HepG2 (cell line): ENCODE data around the gene GJA9. TPM values are rescaled to one million over a fixed set of nuclear protein-coding genes. Genes with fewer than 3 reads are reported as not detected.

Experiments used
- ASH2L ChIP-seq: fragments of 300-600, 200-600 bp; sonication (generic); IDR thresholded peaks from 2 replicates; pipeline ENCODE4 v1.7.0; 2017; ENCODE audit warnings: low read depth, mild to moderate bottlenecking, moderate library complexity, mixed read lengths, low read length; ENCODE audit not compliant: insufficient read length
- E2F5 ChIP-seq: sonication (generic); formaldehyde crosslinking; conservative IDR thresholded peaks from 2 replicates; pipeline ENCODE4 v1.4.0; 2020; ENCODE audit warnings: missing genetic modification reagents
- FIP1L1 ChIP-seq: fragments of 200-400 bp; formaldehyde crosslinking; IDR thresholded peaks from 2 replicates; pipeline ENCODE4 v1.6.1; 2018; ENCODE audit warnings: low read depth, mild to moderate bottlenecking, low read length, moderate library complexity, borderline replicate concordance; ENCODE audit not compliant: insufficient read depth
- HMGXB3 ChIP-seq: sonication (generic); formaldehyde crosslinking; IDR thresholded peaks from 2 replicates; pipeline ENCODE4 v1.4.0; 2020; ENCODE audit warnings: missing genetic modification reagents, borderline replicate concordance
- KLF16 ChIP-seq, 2 experiments: sonication (generic) in 1 of 2; formaldehyde crosslinking in 1 of 2; IDR thresholded peaks; 2 replicates each; pipeline versions ENCODE4 v1.6.1 to v1.8.0; 2016 to 2023; ENCODE audit warnings: missing genetic modification reagents in 2 of 2, missing compliant biosample characterization in 1 of 2
- LRRFIP1 ChIP-seq: sonication (generic); formaldehyde crosslinking; conservative IDR thresholded peaks from 2 replicates; pipeline ENCODE4 v1.4.0; 2020; ENCODE audit warnings: missing genetic modification reagents
- MED1 ChIP-seq: sonication (generic); formaldehyde crosslinking; IDR thresholded peaks from 2 replicates; pipeline ENCODE4 v1.4.0; 2020; ENCODE audit warnings: missing genetic modification reagents
- MEF2D ChIP-seq: sonication (generic); formaldehyde crosslinking; IDR thresholded peaks from 2 replicates; pipeline ENCODE4 v1.5.1; 2020; ENCODE audit warnings: mild to moderate bottlenecking, missing genetic modification reagents
- MTA3 ChIP-seq: sonication (generic); formaldehyde crosslinking; IDR thresholded peaks from 2 replicates; pipeline ENCODE4 v1.4.0; 2020; ENCODE audit warnings: missing genetic modification reagents
- NFKB2 ChIP-seq: sonication (generic); formaldehyde crosslinking; IDR thresholded peaks from 2 replicates; pipeline ENCODE4 v1.4.0; 2020; ENCODE audit warnings: missing genetic modification reagents, borderline replicate concordance
- POLR2G ChIP-seq: fragments of 200-400 bp; formaldehyde crosslinking; IDR thresholded peaks from 2 replicates; pipeline ENCODE4 v1.6.1; 2018; ENCODE audit warnings: mild to moderate bottlenecking, low read depth, low read length, moderate library complexity
- ZFP1 ChIP-seq: IDR thresholded peaks from 2 replicates; pipeline ENCODE4 v1.6.1; 2016
- ZNF282 ChIP-seq: fragments of 450-650 bp; IDR thresholded peaks from 2 replicates; pipeline ENCODE4 v1.6.1; 2018; ENCODE audit not compliant: partially characterized antibody
- ZNF567 ChIP-seq: sonication (generic); formaldehyde crosslinking; IDR thresholded peaks from 2 replicates; pipeline ENCODE4 v1.8.1; 2023; ENCODE audit warnings: mild to moderate bottlenecking, missing genetic modification reagents, borderline replicate concordance
- ZNF703 ChIP-seq: sonication (generic); formaldehyde crosslinking; IDR thresholded peaks from 2 replicates; pipeline ENCODE4 v1.5.1; 2020; ENCODE audit warnings: missing genetic modification reagents, mild to moderate bottlenecking, moderate library complexity, borderline replicate concordance
- ZNF784 ChIP-seq: sonication (generic); formaldehyde crosslinking; IDR thresholded peaks from 2 replicates; pipeline ENCODE4 v1.5.1; 2020; ENCODE audit warnings: missing genetic modification reagents, mild to moderate bottlenecking, borderline replicate concordance
- polyA plus RNA-seq, 8 experiments: library from polyadenylated mRNA; depleted of rRNA in 3 of 8; stranded (reverse) in 7 of 8; unstranded in 1 of 8; fragments of >200 nt; fragmentation: Illumina TruSeq in 4 of 8; extraction: Trizol in 4 of 8; gene quantifications; 2 replicates each; pipeline versions ENCODE4 v1.2.1 to v1.2.3, GENCODE V29; 2011 to 2016; ENCODE audit warnings: low read depth in 4 of 8, missing spikeins in 1 of 8, mixed read lengths in 1 of 8; ENCODE audit not compliant: insufficient read depth in 1 of 8
- total RNA-seq, 5 experiments: library from RNA; depleted of rRNA; stranded (reverse); fragments of >200 nt; fragmentation: Illumina TruSeq; extraction: Trizol; gene quantifications; 2 replicates each; pipeline ENCODE4 v1.2.3, GENCODE V29; 2016; ENCODE audit warnings: low read depth in 1 of 5

The GJA9 gene
- total and polyA plus RNA-seq, 2 of the 13 experiments (the other 11 are each of a cell fraction or from before 2014, with no cell fraction given), result 0.08 to 0.13 TPM

- TF ChIP-seq LRRFIP1 (no peak), ZNF703 (no peak), MEF2D (no peak), ASH2L (peak; percentile 65), MED1 (peak; percentile 59; the same call in 1 of the 2 replicates), KLF16 (CRISPR knock-in tag; IDR thresholded peaks at IDR 0.05) (0 out of 4 replicates have a peak, but pooled peaks of 1 of the 2 experiments have one; percentile 59), ZNF784 (CRISPR knock-in tag) (no peak), ZNF567 (CRISPR knock-in tag) (no peak), FIP1L1 (no peak), MTA3 (CRISPR knock-in tag) (no peak), E2F5 (CRISPR knock-in tag) (no peak), ZFP1 (CRISPR knock-in tag) (no peak), HMGXB3 (CRISPR knock-in tag) (no peak), POLR2G (peak; percentile 70), ZNF282 (no peak), NFKB2 (no peak)
Measured at GRCh38 chr1:38859561-38860453, 21.6 kb downstream of the GJA9 start, which contains the start of gene RRAGC (continued).
